PC-3 (cell line): ENCODE measurements around the gene ABCA2. TPM values are rescaled to one million over a fixed set of nuclear protein-coding genes. Genes with fewer than 3 reads are reported as not detected.

Experiments
- ATAC-seq: fragments of 200-7000 bp; cut with Tn5 transposase; 2 replicates; pipeline ENCODE4 v1.9.1; 2020; ENCODE audit warnings: mild to moderate bottlenecking, moderate library complexity
- BruUV-seq: library from RNA; stranded (reverse); fragments of 400-500 nt; replicated peaks from 2 replicates; lab custom pipeline; 2021; lab: Mats Ljungman, UMichigan
- CTCF ChIA-PET: fragments of 300-600 bp; sonication (Branson Sonifier 250); formaldehyde crosslinking; loops from one replicate; lab custom pipeline; 2022; ENCODE audit warnings: antibody characterized with exemption; lab: Charles Lee
- POLR2A ChIA-PET: fragments of 300-600 bp; sonication (Branson Sonifier 250); formaldehyde crosslinking; loops from one replicate; lab custom pipeline; 2022; ENCODE audit warnings: antibody characterized with exemption; ENCODE audit not compliant: unreplicated experiment; lab: Charles Lee
- DNase-seq: peaks from one replicate; pipeline ENCODE4 v3.0.0-alpha.2; 2015
- H2AFZ ChIP-seq: fragments of 300-600 bp; sonication (generic); 2 replicates; pipeline ENCODE4 v1.6.0; 2016; ENCODE audit warnings: antibody characterized with exemption, low read length
- H3F3A ChIP-seq: fragments of 300-600 bp; sonication (generic); one replicate; pipeline ENCODE4 v1.6.0; 2017; ENCODE audit warnings: antibody characterized with exemption, low read length, control low read depth, mild to moderate bottlenecking; ENCODE audit not compliant: unreplicated experiment
- H3K27ac ChIP-seq: fragments of 300-600 bp; sonication (generic); 2 replicates; pipeline ENCODE4 v1.5.1; 2016; ENCODE audit warnings: mild to moderate bottlenecking, low read length
- H3K27me3 ChIP-seq: fragments of 300-600 bp; sonication (generic); 2 replicates; pipeline ENCODE4 v1.6.1; 2016; ENCODE audit warnings: low read length, mixed read lengths
- H3K36me3 ChIP-seq: fragments of 300-600 bp; sonication (generic); 2 replicates; pipeline ENCODE4 v1.6.1; 2016; ENCODE audit warnings: low read depth, mixed run types, low read length, mixed read lengths
- H3K4me1 ChIP-seq: fragments of 300-600 bp; sonication (generic); 2 replicates; pipeline ENCODE4 v1.5.1; 2016; ENCODE audit warnings: low read length; ENCODE audit not compliant: insufficient read depth
- H3K4me2 ChIP-seq: fragments of 300-600 bp; sonication (generic); 2 replicates; pipeline ENCODE4 v1.6.0; 2016; ENCODE audit warnings: low read length
- H3K4me3 ChIP-seq: fragments of 300-600 bp; sonication (generic); 2 replicates; pipeline ENCODE4 v1.5.1; 2016; ENCODE audit warnings: mild to moderate bottlenecking, low read length, mixed read lengths
- H3K79me2 ChIP-seq: fragments of 300-600 bp; sonication (generic); 2 replicates; pipeline ENCODE4 v1.6.1; 2017; ENCODE audit warnings: low read length, mixed read lengths
- H3K9ac ChIP-seq: fragments of 300-600 bp; sonication (generic); 2 replicates; pipeline ENCODE4 v1.6.0; 2016; ENCODE audit warnings: mild to moderate bottlenecking, low read length
- H3K9me2 ChIP-seq: fragments of 300-600 bp; sonication (generic); replicated peaks from 2 replicates; pipeline ENCODE4 v1.6.1; 2016; ENCODE audit warnings: mixed run types, low read length, mixed read lengths
- H3K9me3 ChIP-seq: fragments of 300-600 bp; sonication (generic); 2 replicates; pipeline ENCODE4 v1.6.1; 2016; ENCODE audit warnings: low read length, mixed read lengths
- H4K20me1 ChIP-seq: fragments of 300-600 bp; sonication (generic); 2 replicates; pipeline ENCODE4 v1.6.1; 2016; ENCODE audit warnings: low read length, mixed read lengths
- CTCF ChIP-seq: fragments of 300-600 bp; sonication (generic); conservative IDR thresholded peaks from 2 replicates; pipeline ENCODE4 v1.5.1; 2017; ENCODE audit warnings: antibody characterized with exemption, low read depth, mild to moderate bottlenecking, low read length
- EZH2 ChIP-seq: fragments of 300-600 bp; sonication (generic); IDR thresholded peaks from one replicate; pipeline ENCODE4 v1.6.1; 2017; ENCODE audit warnings: antibody characterized with exemption, mild to moderate bottlenecking, low read length; ENCODE audit not compliant: unreplicated experiment
- EZH2phosphoT487 ChIP-seq: fragments of 300-600 bp; sonication (generic); IDR thresholded peaks from 2 replicates; pipeline ENCODE4 v1.6.1; 2018; ENCODE audit warnings: mild to moderate bottlenecking, antibody characterized with exemption, low read length, borderline replicate concordance
- intact Hi-C: fragments of 100-400 bp; cut with micrococcal nuclease; formaldehyde crosslinking; loops from 2 replicates; pipeline ENCODE4 v1.9.0; 2023
- total RNA-seq: library from RNA; depleted of rRNA; stranded (reverse); fragments of >200 nt; gene quantifications from 2 replicates; pipeline ENCODE4 v1.2.3, GENCODE V29; 2014

Gene ABCA2
- total RNA-seq, 1 experiment from 2014 or later = 31.5 TPM

GRCh38 chr9:136969774-136970173 is 58.3 kb downstream of the ABCA2 start:
- POLR2A ChIA-PET = no interaction called here
- no peak for DNase-seq

GRCh38 chr9:136969150-136969549 is 58.9 kb downstream of the ABCA2 start:
- ChIA-PET POLR2A (no interaction called here), CTCF (no interaction called here)
- Histone ChIP-seq H3K79me2 (no peaks in the 10 kb centered on the region), H3K9ac (no peak overlapping the region), H3F3A (no peaks in the 10 kb centered on the region), H3K9me2 (no peaks in the 10 kb centered on the region), H4K20me1 (no peaks in the 10 kb centered on the region), H3K27me3 (no peaks in the 10 kb centered on the region), H2AFZ (no peak overlapping the region), H3K9me3 (no peaks in the 10 kb centered on the region), H3K4me2 (no peak overlapping the region), H3K4me3 (no peak overlapping the region), H3K27ac (no peak overlapping the region), H3K36me3 (no peaks in the 10 kb centered on the region), H3K4me1 (peaks cover 6% of the 10 kb centered on the region)
- DNase-seq = no peak
- intact Hi-C loops = no loop called here
- BruUV-seq = no TSS peak
- ATAC-seq = no peak
- TF ChIP-seq EZH2 (no peak), EZH2phosphoT487 (no peak), CTCF (no peak)

More at GRCh38 chr9:136969774-136970173, 58.3 kb downstream of the ABCA2 start:
- intact Hi-C loops = no loop called here
- H3K4me1 ChIP-seq = no peaks in the 10 kb centered on the region
- H3K9me2 ChIP-seq = no peaks in the 10 kb centered on the region
- no peaks in the 10 kb centered on the region for H3K36me3 ChIP-seq
- TF ChIP-seq EZH2phosphoT487 = no peak
- TF ChIP-seq EZH2 = no peak
- no peak for TF ChIP-seq CTCF
- no peak for ATAC-seq
- H3K9ac ChIP-seq = no peak overlapping the region
- H3K4me3 ChIP-seq = no peak overlapping the region
- BruUV-seq = no TSS peak
- H3K4me2 ChIP-seq = no peak overlapping the region
- no peak overlapping the region for H3K27ac ChIP-seq
- H3K9me3 ChIP-seq = no peaks in the 10 kb centered on the region
- CTCF ChIA-PET = no interaction called here
- H3F3A ChIP-seq = no peaks in the 10 kb centered on the region
- no peak overlapping the region for H2AFZ ChIP-seq
- H3K27me3 ChIP-seq = no peaks in the 10 kb centered on the region
- H4K20me1 ChIP-seq = no peaks in the 10 kb centered on the region
- H3K79me2 ChIP-seq = no peaks in the 10 kb centered on the region

GRCh38 chr9:136968333-136969127 is 59.5 kb downstream of the ABCA2 start:
- POLR2A ChIA-PET = no interaction called here
- intact Hi-C loops = no loop called here
- no peaks in the 10 kb centered on the region for H3K9me3 ChIP-seq

More at GRCh38 chr9:136968333-136969127, 59.5 kb downstream of the ABCA2 start:
- H3K27me3 ChIP-seq = no peaks in the 10 kb centered on the region
- no peak overlapping the region for H3K4me3 ChIP-seq
- no peak overlapping the region for H3K27ac ChIP-seq
- H3K4me2 ChIP-seq = no peak overlapping the region
- DNase-seq (no peak), ATAC-seq (no peak)
- no TSS peak for BruUV-seq
- no peaks in the 10 kb centered on the region for H3F3A ChIP-seq
- no peak overlapping the region for H2AFZ ChIP-seq
- H3K9me2 ChIP-seq = no peaks in the 10 kb centered on the region
- no peak overlapping the region for H3K9ac ChIP-seq
- no peaks in the 10 kb centered on the region for H3K79me2 ChIP-seq
- H3K4me1 ChIP-seq = peaks cover 8% of the 10 kb centered on the region
- CTCF ChIA-PET = no interaction called here
- H3K36me3 ChIP-seq = no peaks in the 10 kb centered on the region
- TF ChIP-seq EZH2phosphoT487 (no peak), CTCF (no peak), EZH2 (no peak)
- H4K20me1 ChIP-seq = no peaks in the 10 kb centered on the region
